CD4-positive, alpha-beta T cell (primary cell): ENCODE measurements around the gene DROSHA. TPM values are rescaled to one million over a fixed set of nuclear protein-coding genes. Genes with fewer than 3 reads are reported as not detected.

Experiments used
- ATAC-seq: fragments of 200-7000 bp; cut with Tn5 transposase; one replicate; pipeline ENCODE4 v1.10.0; 2022; ENCODE audit warnings: mild to moderate bottlenecking; ENCODE audit not compliant: poor library complexity
- CTCF ChIA-PET: fragments of 350-600 bp; sonication (Branson Sonifier 250); formaldehyde crosslinking; loops from one replicate; lab custom pipeline; 2021; ENCODE audit warnings: antibody characterized with exemption, inconsistent platforms; lab: Charles Lee
- POLR2A ChIA-PET: fragments of 350-600 bp; sonication (Branson Sonifier 250); formaldehyde crosslinking; loops from one replicate; lab custom pipeline; 2021; ENCODE audit warnings: antibody characterized with exemption, inconsistent platforms; lab: Charles Lee
- DNase-seq, 14 experiments: peaks; one replicate each; pipeline ENCODE4 v3.0.0-alpha.2; 2013 to 2020; ENCODE audit warnings: mixed read lengths in 2 of 14
- H3K27ac ChIP-seq, 2 donors: one replicate each; pipeline versions ENCODE4 v1.5.1 to v1.7.0; 2013; ENCODE audit warnings: low read length in 2 of 2, low read depth in 1 of 2, mild to moderate bottlenecking in 1 of 2
- H3K27me3 ChIP-seq, 2 experiments: 1 replicate in 1 of 2; 2 replicates in 1 of 2; pipeline versions ENCODE4 v1.6.1 to v1.7.0; 2013; ENCODE audit warnings: low read length in 2 of 2, control low read depth in 1 of 2, mild to moderate bottlenecking in 1 of 2, moderate library complexity in 1 of 2; ENCODE audit not compliant: insufficient read depth in 2 of 2, control insufficient read depth in 1 of 2
- H3K36me3 ChIP-seq: one replicate; pipeline ENCODE4 v1.6.1; 2013; ENCODE audit warnings: low read length, control low read depth; ENCODE audit not compliant: insufficient read depth
- H3K4me1 ChIP-seq: one replicate; pipeline ENCODE4 v1.6.1; 2013; ENCODE audit warnings: low read length, control low read depth; ENCODE audit not compliant: insufficient read depth
- H3K4me3 ChIP-seq: one replicate; pipeline ENCODE4 v1.5.1; 2013; ENCODE audit warnings: mild to moderate bottlenecking, low read length, moderate library complexity
- H3K9me3 ChIP-seq, 2 experiments: 1 replicate in 1 of 2; 2 replicates in 1 of 2; pipeline versions ENCODE4 v1.6.1 to v1.7.0; 2013; ENCODE audit warnings: low read length in 2 of 2, mild to moderate bottlenecking in 2 of 2, control low read depth in 1 of 2, moderate library complexity in 1 of 2; ENCODE audit not compliant: control insufficient read depth in 1 of 2, insufficient read depth in 1 of 2
- H3K27ac Mint-ChIP-seq: one replicate; pipeline ENCODE4 v1.8.0; 2020; ENCODE audit warnings: mixed read lengths
- H3K27me3 Mint-ChIP-seq: one replicate; pipeline ENCODE4 v1.8.0; 2021; ENCODE audit warnings: mixed read lengths
- H3K36me3 Mint-ChIP-seq: one replicate; pipeline ENCODE4 v1.8.0; 2021; ENCODE audit warnings: low read depth, mixed read lengths
- H3K4me1 Mint-ChIP-seq: one replicate; pipeline ENCODE4 v1.8.0; 2021; ENCODE audit warnings: low read depth, mixed read lengths
- H3K4me3 Mint-ChIP-seq: one replicate; pipeline ENCODE4 v1.8.0; 2020; ENCODE audit warnings: mild to moderate bottlenecking, mixed read lengths
- H3K9me3 Mint-ChIP-seq: one replicate; pipeline ENCODE4 v1.8.0; 2020; ENCODE audit warnings: mixed read lengths
- CTCF ChIP-seq: fragments of 200-600 bp; IDR thresholded peaks from one replicate; pipeline ENCODE4 v1.8.0; 2022; ENCODE audit warnings: antibody characterized with exemption, mild to moderate bottlenecking
- intact Hi-C, 2 experiments: fragments of 100-400 bp; cut with DNase I in 1 of 2; cut with micrococcal nuclease in 1 of 2; formaldehyde crosslinking; loops; one replicate each; pipeline versions ENCODE4 v1.15.1 to v1.9.0; 2023 to 2025; cut with DNase I, micrococcal nuclease
- total RNA-seq, 174 experiments: library from RNA in 2 of 174; stranded (reverse) in 2 of 174; gene quantifications; one replicate each; pipeline ENCODE4 v1.2.3 and lab custom pipeline; 2021 to 2026

DROSHA gene
- total RNA-seq, 2 experiments from 2014 or later = 28.8 to 38.1 TPM

- H3K9me3 Mint-ChIP-seq = peaks cover under 1% of the 10 kb centered on the region
- no peak overlapping the region for H3K27ac Mint-ChIP-seq
- no peak overlapping the region for H3K4me3 ChIP-seq
- H3K4me3 Mint-ChIP-seq = no peak overlapping the region
- H3K27me3 ChIP-seq = no peaks in the 10 kb centered on the region
- ChIA-PET CTCF (interaction anchor here (0.5 kb wide), 1 partner anchor 1025 kb away, joined by 3 read pairs; no protein-coding TSS in a partner anchor), POLR2A (no interaction called here)
- H3K9me3 ChIP-seq = no peaks in the 10 kb centered on the region
- peaks cover 93% of the 10 kb centered on the region for H3K36me3 Mint-ChIP-seq
- no peaks in the 10 kb centered on the region for H3K4me1 Mint-ChIP-seq
- H3K27me3 Mint-ChIP-seq = no peaks in the 10 kb centered on the region
- H3K4me1 ChIP-seq = no peaks in the 10 kb centered on the region
- peaks cover 49% of the 10 kb centered on the region for H3K36me3 ChIP-seq
- TF ChIP-seq CTCF = no peak
- no peak for ATAC-seq
- no peak for DNase-seq
- intact Hi-C loops = no loop called here
- no peak overlapping the region for H3K27ac ChIP-seq
These were observed 81.9 kb downstream of the DROSHA start for GRCh38 chr5:31449962-31450361.

- no peak overlapping the region for H3K27ac ChIP-seq
- ChIA-PET CTCF (no interaction called here), POLR2A (no interaction called here)
- H3K4me3 Mint-ChIP-seq = no peak overlapping the region
- no peaks in the 10 kb centered on the region for H3K9me3 ChIP-seq
- H3K36me3 ChIP-seq = peaks cover 51% of the 10 kb centered on the region
- H3K4me1 Mint-ChIP-seq = no peaks in the 10 kb centered on the region
- TF ChIP-seq CTCF = no peak
- no peak overlapping the region for H3K4me3 ChIP-seq
- DNase-seq (no peak), ATAC-seq (no peak)
- H3K27ac Mint-ChIP-seq = no peak overlapping the region
- H3K9me3 Mint-ChIP-seq = no peaks in the 10 kb centered on the region
- H3K27me3 ChIP-seq = no peaks in the 10 kb centered on the region
- peaks cover 93% of the 10 kb centered on the region for H3K36me3 Mint-ChIP-seq
- no peaks in the 10 kb centered on the region for H3K4me1 ChIP-seq
- no peaks in the 10 kb centered on the region for H3K27me3 Mint-ChIP-seq
- intact Hi-C loops = no loop called here
These were observed 82.7 kb downstream of the DROSHA start for GRCh38 chr5:31449174-31449573.

GRCh38 chr5:31445041-31445600 is 86.8 kb downstream of the DROSHA start:
- H3K27me3 ChIP-seq = no peaks in the 10 kb centered on the region
- Mint-ChIP-seq H3K36me3 (peaks cover 89% of the 10 kb centered on the region), H3K9me3 (no peaks in the 10 kb centered on the region), H3K27ac (no peak overlapping the region), H3K4me1 (no peaks in the 10 kb centered on the region), H3K27me3 (no peaks in the 10 kb centered on the region), H3K4me3 (no peak overlapping the region)
- ATAC-seq = no peak
- no peak for TF ChIP-seq CTCF
- DNase-seq = no peak
- H3K9me3 ChIP-seq = no peaks in the 10 kb centered on the region
- no peak overlapping the region for H3K4me3 ChIP-seq
- peaks cover 48% of the 10 kb centered on the region for H3K36me3 ChIP-seq
- no peak overlapping the region for H3K27ac ChIP-seq
- POLR2A ChIA-PET = no interaction called here
- intact Hi-C loops = no loop called here
- CTCF ChIA-PET = no interaction called here
- no peaks in the 10 kb centered on the region for H3K4me1 ChIP-seq
